Endometrial microvascular endothelial cells (primary cell): ENCODE results near the gene ABCA8. TPM values are rescaled to one million over a fixed set of nuclear protein-coding genes. Genes with fewer than 3 reads are reported as not detected.

Experiments used
- in situ Hi-C: cut with HindIII; loops from 2 replicates; pipeline ENCODE4 v1.10.0; 2017; ENCODE audit warnings: low sequenced_read_pairs, low pct_unique_long_range_greater_than_20kb; ENCODE audit errors: inconsistent ontology term
- total RNA-seq: library from RNA; depleted of rRNA; stranded (reverse); fragments of >200 nt; gene quantifications from one replicate; pipeline ENCODE4 v1.2.3, GENCODE V29; 2015; ENCODE audit errors: inconsistent ontology term

ABCA8 gene
- total RNA-seq, 1 donor from 2014 or later, result not detected

GRCh38 chr17:68943812-68944182 lies 11.4 kb downstream of the ABCA8 start:
- in situ Hi-C loops, result loop anchor here (25.0 kb wide), 1 partner anchor 156 kb away; no protein-coding TSS in a partner anchor

GRCh38 chr17:68943123-68943811 lies 11.9 kb downstream of the ABCA8 start:
- in situ Hi-C loops, result loop anchor here (25.0 kb wide), 1 partner anchor 156 kb away; no protein-coding TSS in a partner anchor

GRCh38 chr17:68942389-68942788 lies 12.8 kb downstream of the ABCA8 start:
- in situ Hi-C loops, result loop anchor here (25.0 kb wide), 1 partner anchor 155 kb away; no protein-coding TSS in a partner anchor

GRCh38 chr17:68941761-68942160 lies 13.4 kb downstream of the ABCA8 start:
- in situ Hi-C loops, result loop anchor here (25.0 kb wide), 1 partner anchor 154 kb away; no protein-coding TSS in a partner anchor

GRCh38 chr17:68939195-68939594 lies 16.0 kb downstream of the ABCA8 start:
- in situ Hi-C loops, result loop anchor here (25.0 kb wide), 1 partner anchor 152 kb away; no protein-coding TSS in a partner anchor

GRCh38 chr17:68937890-68938514 lies 17.2 kb downstream of the ABCA8 start:
- in situ Hi-C loops, result loop anchor here (25.0 kb wide), 1 partner anchor 151 kb away; no protein-coding TSS in a partner anchor

- in situ Hi-C loops, result loop anchor here (25.0 kb wide), 1 partner anchor 140 kb away; no protein-coding TSS in a partner anchor
These were observed 27.7 kb downstream of the ABCA8 start for GRCh38 chr17:68927516-68927915.

GRCh38 chr17:68924793-68925720 lies 30.1 kb downstream of the ABCA8 start:
- in situ Hi-C loops, result loop anchor here (25.0 kb wide), 1 partner anchor 138 kb away; no protein-coding TSS in a partner anchor

GRCh38 chr17:68910789-68911431 lies 44.3 kb downstream of the ABCA8 start:
- in situ Hi-C loops, result no loop called here

- in situ Hi-C loops, result no loop called here
These were observed 44.9 kb downstream of the ABCA8 start for GRCh38 chr17:68910251-68910705.

- in situ Hi-C loops, result no loop called here
These were observed 46.1 kb downstream of the ABCA8 start for GRCh38 chr17:68909066-68909465.

GRCh38 chr17:68908045-68908444 lies 47.1 kb downstream of the ABCA8 start:
- in situ Hi-C loops, result no loop called here

GRCh38 chr17:68906638-68907037 lies 48.6 kb downstream of the ABCA8 start:
- in situ Hi-C loops, result no loop called here

- in situ Hi-C loops, result no loop called here
These were observed 51.9 kb downstream of the ABCA8 start for GRCh38 chr17:68903286-68903685.

- in situ Hi-C loops, result no loop called here
These were observed 57.6 kb downstream of the ABCA8 start for GRCh38 chr17:68897557-68897956.

- in situ Hi-C loops, result no loop called here
These were observed 62.5 kb downstream of the ABCA8 start for GRCh38 chr17:68892658-68893057.

GRCh38 chr17:68892193-68892592 lies 63.0 kb downstream of the ABCA8 start:
- in situ Hi-C loops, result no loop called here

- in situ Hi-C loops, result no loop called here
These were observed 68.8 kb downstream of the ABCA8 start for GRCh38 chr17:68886401-68886800.
